GM21529 (cell line): ENCODE measurements around the gene MPRIP.

Experiments
- ATAC-seq: cut with Tn5 transposase; IDR thresholded peaks from one replicate; pipeline ENCODE4 v1.9.1; 2021; ENCODE audit not compliant: unreplicated experiment

The MPRIP gene

GRCh38 chr17:17050346-17051345 lies 8.4 kb downstream of the MPRIP start:
- ATAC-seq = no peak

- ATAC-seq = no peak
Measured at GRCh38 chr17:17051380-17051779, 9.1 kb downstream of the MPRIP start.

DNA sequence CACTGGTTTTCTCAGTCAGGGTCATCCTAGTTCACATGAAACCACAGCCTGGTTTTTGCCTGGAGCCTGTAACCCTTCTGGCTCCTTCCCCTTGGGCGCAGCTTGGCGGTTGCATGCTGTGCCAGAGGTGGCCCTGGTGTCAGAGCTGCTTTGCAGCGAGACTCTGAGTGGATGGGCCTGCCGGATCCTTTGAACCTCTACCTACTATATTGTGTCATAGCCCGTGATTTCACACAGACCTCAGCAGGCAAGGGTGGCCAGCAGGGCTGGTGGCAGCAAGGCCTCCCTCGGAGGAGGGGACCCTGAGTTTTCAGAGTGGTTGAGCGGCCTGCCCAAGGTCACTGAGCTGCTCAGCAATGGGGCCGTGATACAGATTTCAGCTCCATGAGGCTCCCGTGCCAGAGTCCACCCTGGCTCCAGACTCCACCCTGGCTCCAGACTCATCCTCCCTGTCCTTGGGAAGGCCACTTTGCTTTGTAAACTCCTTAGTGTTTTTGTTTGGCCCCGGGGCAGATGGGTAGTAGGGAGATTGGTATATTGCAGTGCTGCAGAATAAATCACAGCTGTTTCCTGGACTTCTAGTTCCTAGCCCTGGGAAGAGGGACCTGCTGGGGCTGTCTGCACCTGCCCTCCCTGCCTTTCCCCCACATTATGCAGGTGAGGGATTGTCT lies 9.7 kb downstream of the MPRIP start:
- no peak for ATAC-seq

DNA sequence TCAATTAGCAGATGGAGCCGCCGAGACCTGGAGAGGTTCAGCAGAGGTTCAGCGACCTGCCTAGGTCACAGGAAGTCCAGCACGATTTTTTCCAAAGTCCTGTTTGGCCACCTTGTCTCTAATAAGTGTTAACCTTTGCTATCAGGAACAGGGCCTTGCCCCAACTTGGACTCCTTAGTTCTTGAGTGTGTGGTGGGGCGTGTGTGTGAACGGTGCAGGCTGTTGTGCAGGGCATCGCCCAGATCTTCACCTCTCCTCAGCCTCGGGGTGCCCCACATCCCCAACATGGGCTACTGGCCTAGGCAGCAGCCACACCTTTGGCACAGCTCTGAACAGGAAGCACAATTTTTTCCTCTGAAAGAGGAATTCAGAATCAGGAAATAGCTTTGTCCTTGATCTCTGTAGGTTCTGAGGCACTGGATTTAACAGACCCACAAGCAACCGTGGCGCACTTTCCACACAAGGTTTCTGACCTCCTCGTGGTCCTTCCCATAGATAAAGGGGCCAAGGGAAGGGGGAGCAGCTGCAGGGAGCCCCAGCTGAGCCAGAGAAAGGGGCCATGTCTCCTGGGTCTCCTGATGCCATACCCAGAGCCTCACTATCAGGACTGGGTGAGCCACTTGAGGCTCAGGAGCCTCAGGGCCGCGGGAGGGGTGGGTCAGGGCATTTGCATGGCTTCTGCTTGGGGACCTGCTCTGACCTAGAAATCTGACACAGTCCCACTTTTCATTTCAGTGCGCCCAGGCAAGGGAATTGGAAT lies 10.4 kb downstream of the MPRIP start:
- ATAC-seq = no peak

DNA sequence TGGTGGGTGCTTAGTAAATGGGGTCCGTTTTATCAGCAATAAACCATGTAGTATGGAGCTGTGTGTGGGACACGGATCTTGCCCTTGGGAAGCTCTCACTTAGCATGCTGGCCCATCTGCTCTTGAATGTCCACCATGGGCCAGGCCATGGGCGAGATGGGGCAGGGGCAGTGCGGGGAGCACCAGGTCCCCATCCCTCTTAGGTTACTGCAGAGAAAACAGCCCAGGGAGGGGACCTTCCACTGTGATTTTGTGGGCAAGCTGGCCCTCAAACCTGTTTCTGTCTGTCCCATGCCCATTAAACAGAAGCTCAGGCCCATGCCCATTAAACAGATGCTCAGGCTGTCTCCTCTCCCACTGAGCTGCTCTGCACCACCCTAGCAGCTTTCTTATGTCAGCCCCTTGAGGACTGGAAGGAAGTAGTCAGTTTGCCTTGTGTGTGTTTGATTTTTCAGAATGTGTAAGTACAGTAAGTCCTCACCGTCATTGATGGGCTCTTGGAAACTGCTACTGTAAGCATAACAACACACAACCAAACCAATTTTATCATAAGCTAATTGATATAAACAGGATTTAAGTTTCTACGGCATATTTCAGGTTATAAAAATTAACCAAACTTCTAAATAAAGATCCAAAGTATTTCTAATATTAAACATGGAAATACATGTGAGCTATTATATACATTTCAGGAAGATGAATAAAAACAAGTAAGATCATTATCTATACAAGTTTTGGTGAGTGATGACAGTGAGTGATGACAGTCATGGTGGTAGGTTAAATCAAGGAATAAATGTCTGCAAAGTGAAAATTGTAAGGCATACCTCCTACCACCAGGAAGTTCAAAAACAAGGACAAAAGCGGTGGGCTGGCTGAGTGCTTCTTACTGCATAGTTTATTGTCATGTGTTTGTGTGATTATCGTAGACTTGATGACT lies 11.5 kb downstream of the MPRIP start:
- no peak for ATAC-seq

DNA sequence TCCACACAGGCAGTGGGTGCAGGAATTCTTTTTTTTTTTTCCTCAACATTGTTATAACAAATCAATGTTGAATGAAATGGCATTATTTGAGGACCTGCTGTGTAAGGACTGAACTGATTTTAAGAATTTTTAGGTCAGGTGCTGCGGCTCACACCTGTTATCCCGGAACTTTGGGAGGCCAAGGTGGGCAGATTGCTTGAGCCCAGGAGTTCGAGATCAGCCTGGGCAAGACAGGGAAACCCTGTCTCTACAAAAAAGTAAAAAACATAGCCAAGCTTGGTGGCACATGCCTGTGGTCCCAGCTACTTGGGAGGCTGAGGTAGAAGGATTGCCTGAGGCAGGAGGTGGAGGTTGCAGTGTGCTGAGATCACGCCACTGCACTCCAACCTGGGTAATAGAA lies 12.4 kb downstream of the MPRIP start:
- ATAC-seq = no peak

GRCh38 chr17:17055286-17056155 lies 13.3 kb downstream of the MPRIP start:
- no peak for ATAC-seq

- no peak for ATAC-seq
Measured at GRCh38 chr17:17056156-17056539, 13.9 kb downstream of the MPRIP start.

GRCh38 chr17:17057057-17057551 lies 14.8 kb downstream of the MPRIP start:
- ATAC-seq = no peak

DNA sequence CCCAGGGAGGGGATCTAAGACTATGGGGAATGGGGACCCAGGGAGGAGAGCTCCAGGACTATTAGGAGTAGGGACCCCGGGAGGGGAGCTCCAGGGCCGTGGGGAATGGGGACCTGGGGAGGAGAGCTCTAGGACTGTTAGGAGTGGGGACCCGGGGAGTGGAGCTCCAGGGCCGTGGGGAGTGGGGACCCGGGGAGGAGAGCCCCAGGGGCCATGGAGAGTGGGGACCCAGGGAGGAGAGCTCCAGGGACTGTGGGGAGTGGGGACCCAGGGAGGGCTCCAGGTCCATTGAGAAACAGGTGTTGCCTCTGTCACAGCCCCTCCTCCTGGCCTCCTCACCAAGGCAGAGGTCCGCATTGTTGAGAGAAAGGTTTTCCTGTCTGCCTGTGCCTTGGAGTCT lies 16.0 kb downstream of the MPRIP start:
- no peak for ATAC-seq

DNA sequence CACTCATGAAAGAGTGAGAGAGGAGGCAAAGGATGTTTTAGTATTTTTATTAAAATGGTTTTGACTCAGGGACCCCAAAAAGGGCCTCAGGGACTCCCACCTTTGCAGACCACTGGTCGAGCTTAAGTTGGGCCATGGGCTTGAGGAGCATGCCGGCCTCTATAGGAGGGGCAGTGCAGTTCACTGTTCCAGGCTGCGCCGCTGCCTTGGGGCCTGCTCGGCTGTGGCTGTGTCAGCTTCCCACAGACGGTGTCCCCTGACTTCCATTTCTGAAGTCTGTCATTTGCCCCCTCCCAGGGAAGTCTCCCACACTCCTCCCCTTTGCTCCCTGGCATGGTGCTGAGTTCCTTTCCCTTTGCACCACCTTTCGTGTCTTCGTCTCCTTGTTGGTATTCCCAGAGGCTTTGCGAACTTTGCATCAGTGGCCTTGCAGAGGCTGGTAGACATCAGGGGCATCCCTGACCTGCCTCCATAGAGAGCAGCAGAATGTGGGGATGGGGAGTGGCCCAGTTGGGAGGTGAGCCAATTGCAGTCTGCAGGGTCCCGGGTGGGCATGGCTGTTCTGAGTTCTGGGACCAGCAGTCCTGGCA lies 17.1 kb downstream of the MPRIP start:
- no peak for ATAC-seq

DNA sequence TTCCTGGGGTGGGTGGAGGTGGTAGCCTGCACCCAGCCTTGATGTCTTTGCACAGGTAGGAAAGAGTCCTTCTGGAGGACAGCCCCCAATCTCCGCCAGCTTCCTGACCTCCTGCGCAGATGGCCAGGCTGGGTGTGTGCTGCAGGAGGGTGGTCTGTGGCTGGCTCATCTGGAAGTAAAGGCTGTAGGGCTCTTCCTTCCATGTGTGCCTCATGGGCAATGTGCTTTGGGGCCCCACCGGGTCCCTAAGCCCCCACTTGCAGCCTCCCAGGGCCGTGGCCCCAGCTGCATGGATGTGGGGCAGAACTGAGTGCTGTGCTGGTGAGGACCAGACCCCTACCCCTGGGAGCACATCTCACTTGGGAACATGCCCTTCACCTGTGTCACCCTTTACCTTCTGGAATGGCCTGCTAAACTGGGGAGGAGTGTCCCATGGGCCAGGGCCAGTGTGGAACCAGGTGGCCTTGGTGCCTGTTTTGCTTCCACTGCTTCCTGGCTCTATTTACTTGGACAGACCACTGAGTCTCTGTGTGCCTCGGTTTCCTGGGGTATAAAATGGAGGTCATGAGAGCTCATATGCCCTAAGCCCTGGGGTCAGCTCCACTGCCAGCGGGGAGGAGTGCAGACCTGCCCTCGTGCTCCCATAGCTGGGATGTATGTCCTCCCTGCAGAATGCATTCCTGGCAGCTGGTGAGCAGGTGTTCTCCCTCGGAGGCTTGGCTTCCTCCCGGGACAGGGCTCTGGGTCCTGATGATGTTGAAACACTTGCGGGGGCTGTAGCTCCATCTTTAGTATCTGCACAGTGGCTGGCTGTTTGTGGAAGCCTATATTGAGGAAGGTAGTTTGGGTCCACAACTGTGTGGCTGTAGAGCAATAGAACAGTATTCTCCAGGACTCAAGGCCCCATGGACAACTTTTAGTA lies 18.0 kb downstream of the MPRIP start:
- ATAC-seq = no peak

- ATAC-seq = no peak
Measured at GRCh38 chr17:17060930-17061329, 18.7 kb downstream of the MPRIP start.

GRCh38 chr17:17061516-17061915 lies 19.3 kb downstream of the MPRIP start:
- no peak for ATAC-seq

DNA sequence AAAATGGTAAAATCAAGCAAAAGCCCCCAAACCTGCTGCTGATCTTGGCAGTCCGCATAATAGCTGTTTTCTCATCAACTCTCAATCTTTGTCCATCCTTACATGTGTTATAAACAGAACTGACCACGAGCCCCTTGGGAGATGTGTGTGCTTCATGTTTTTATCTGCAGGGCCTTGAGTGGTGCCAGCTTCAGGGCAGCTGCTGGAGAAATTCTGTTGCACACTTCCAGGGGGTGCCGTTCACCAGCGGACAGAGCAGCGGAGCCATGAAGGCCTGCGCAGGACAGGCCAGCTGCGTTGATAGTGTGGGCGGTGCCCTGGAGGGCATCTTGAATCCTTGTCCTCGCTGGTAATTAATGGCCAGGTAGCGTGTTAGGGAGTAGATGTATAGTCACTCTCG lies 20.1 kb downstream of the MPRIP start:
- no peak for ATAC-seq

DNA sequence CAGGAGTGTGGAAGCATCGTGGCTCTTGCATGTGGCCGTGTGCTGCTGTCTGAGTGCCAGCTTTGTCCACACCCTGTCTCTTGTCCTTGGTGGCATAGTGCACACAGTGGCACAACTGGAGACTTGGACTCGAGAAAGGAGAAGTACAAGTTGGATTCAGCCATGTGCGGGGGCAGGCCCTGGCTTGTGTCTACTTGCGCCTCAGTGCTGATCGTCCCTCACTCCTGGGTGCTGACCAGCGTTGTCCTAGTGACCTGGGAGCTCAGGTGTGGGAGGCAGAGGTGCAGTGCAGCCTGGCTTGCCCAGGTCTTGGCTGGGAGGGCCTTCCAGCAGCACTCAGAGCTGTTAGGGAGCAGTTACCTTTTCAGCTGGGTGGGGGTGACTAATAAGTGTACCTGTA lies 20.6 kb downstream of the MPRIP start:
- ATAC-seq = no peak

DNA sequence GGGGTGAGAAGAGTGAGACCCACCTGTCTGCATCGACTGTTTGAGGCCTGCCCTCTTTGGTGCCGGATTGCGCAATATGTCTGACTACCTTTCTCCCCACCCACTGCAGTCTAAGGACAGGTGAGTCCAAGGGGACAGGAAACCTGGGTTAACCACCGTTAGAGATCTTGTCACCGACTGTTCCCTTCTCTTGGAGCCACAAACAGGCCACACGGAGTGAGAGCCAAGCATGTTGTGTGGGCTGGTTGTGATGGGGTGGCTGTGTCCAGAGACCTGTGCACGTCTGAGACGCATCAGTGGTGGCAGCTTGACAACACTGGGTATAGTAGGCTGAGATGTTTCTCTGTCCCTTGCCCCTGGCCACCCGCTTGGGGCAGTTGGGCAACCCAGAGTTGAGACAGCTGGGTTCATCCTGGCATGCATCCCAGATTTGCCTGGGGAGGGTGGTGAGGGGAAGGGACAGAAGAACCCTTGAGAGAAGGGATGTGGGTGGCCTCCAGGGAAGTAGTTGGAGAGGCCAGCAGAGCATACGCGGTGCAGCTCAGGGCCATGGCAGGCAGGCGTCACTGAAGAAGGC lies 21.4 kb downstream of the MPRIP start:
- no peak for ATAC-seq

DNA sequence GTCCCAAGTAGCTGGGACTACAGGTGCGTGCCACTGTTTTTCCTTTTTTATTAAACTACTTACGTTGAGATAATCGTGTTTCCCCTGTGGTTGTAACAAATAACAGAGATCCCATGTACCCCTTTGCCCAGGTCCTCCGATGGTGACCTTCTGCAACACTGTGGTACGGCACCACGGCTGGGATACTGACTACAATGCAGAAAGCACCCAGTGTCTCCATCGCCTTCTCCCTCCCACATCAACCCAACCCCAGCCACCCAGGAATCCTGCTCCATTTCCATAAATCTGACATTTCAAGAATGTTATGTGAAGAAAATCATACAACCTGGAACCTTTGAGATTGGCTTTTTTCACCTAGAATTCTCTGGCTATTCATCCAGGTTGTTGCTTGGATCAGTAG lies 22.1 kb downstream of the MPRIP start:
- ATAC-seq = no peak
